ENCODE measurements around the gene PPP2R2B. TPM values are rescaled to one million over a fixed set of nuclear protein-coding genes. Genes with fewer than 3 reads are reported as not detected.

Gene PPP2R2B
- total and polyA plus RNA-seq, 12 donors, result 0.35 to 11.7 (median 4.7) TPM

DNA sequence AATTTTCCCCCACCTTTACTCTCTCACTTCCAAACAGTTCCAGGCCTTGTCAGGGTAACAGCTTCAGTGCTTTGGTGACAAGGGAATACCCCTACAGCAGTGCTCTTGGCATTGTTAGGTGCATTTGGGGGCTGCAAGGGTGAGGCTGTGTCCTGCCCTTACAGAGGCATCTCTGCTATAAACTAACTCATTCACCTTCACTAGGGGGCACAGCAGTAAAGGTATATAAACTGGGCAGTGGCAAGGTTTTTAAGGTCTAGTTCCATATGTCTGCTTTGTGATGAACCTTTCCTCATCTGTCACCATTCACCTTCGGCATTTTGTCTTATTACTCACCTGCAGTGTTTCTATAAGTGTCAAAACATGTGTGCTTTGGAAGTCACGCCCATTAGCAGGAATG lies 283.5 kb downstream of the PPP2R2B start:
- H3K9me3 ChIP-seq (replicated peaks in 1 of 3), result no peaks in the 10 kb centered on the region
- H3K27ac ChIP-seq, result no peak overlapping the region
- intact Hi-C loops (cut with DNase I), result no loop called here
- WGBS, 4 donors, result 78 to 88% (median 82%) methylated on average over 2 of the region's 2 CpGs
- H3K4me3 ChIP-seq, result no peak overlapping the region
- TF ChIP-seq POLR2A (IDR thresholded peaks at IDR 0.05), result no peak
- DNase-seq, result no peak
- H3K4me1 ChIP-seq (replicated peaks in 1 of 2), result no peaks in the 10 kb centered on the region
- no peaks in the 10 kb centered on the region for H3K27me3 ChIP-seq
- no peaks in the 10 kb centered on the region for H3K36me3 ChIP-seq (replicated peaks in 1 of 2)

DNA sequence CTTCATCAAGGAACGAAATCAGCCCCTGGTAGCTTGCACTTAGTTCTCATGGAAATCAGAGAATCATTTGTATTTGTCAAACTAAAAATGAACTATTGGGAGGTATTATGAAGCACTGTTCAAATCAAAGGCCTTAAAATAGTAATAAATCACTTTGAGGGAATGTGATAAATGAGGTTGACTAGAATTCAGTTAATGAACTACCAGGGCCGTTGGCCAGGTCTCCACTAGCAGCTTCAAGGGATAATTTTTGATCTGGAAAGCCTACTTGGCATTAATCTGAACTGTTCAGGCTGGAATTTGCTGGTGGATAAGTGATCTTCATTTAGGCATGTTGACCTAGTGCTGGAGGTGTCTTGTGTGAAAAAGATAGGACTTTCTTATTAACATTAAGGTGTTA lies 286.2 kb downstream of the PPP2R2B start:
- 73 to 96% (median 79%) methylated on average over 2 of the region's 2 CpGs for WGBS, 4 donors
- TF ChIP-seq POLR2A (IDR thresholded peaks at IDR 0.05), result no peak
- TF ChIP-seq, protein P1, sequence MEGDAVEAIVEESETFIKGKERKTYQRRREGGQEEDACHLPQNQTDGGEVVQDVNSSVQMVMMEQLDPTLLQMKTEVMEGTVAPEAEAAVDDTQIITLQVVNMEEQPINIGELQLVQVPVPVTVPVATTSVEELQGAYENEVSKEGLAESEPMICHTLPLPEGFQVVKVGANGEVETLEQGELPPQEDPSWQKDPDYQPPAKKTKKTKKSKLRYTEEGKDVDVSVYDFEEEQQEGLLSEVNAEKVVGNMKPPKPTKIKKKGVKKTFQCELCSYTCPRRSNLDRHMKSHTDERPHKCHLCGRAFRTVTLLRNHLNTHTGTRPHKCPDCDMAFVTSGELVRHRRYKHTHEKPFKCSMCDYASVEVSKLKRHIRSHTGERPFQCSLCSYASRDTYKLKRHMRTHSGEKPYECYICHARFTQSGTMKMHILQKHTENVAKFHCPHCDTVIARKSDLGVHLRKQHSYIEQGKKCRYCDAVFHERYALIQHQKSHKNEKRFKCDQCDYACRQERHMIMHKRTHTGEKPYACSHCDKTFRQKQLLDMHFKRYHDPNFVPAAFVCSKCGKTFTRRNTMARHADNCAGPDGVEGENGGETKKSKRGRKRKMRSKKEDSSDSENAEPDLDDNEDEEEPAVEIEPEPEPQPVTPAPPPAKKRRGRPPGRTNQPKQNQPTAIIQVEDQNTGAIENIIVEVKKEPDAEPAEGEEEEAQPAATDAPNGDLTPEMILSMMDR (IDR thresholded peaks at IDR 0.05), result no peak

DNA sequence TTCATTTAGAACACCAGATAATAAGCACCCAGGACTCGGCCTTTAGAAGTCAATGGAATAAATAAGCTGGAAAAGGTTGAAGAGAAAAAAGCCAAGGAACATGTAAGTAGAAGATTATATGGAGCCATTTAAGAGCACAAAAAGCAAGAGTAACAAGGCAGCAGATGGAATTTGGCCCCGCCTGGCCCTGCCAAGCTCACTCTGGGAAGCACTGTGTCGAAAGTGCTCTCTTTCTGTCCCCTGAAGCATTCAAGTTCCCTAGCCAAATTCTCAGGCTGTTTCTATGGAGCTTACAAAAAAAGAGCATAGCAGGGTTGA lies 289.6 kb downstream of the PPP2R2B start:
- Histone ChIP-seq H3K36me3 (replicated peaks in 1 of 2) (no peaks in the 10 kb centered on the region), H3K27me3 (no peaks in the 10 kb centered on the region), H3K9me3 (replicated peaks in 1 of 3) (no peaks in the 10 kb centered on the region), H3K4me3 (no peak overlapping the region), H3K27ac (no peak overlapping the region), H3K4me1 (replicated peaks in 1 of 2) (no peaks in the 10 kb centered on the region)
- intact Hi-C loops (cut with DNase I), result no loop called here
- TF ChIP-seq POLR2A (IDR thresholded peaks at IDR 0.05), result no peak
- TF ChIP-seq, protein P1 (IDR thresholded peaks at IDR 0.05), result no peak
- WGBS, 4 donors, result 81 to 85% (median 83%) methylated on average over 3 of the region's 3 CpGs
- no peak for DNase-seq

More for the DNA sequence above, 286.2 kb downstream of the PPP2R2B start:
- H3K9me3 ChIP-seq (replicated peaks in 1 of 3), result no peaks in the 10 kb centered on the region
- DNase-seq, result no peak
- no peaks in the 10 kb centered on the region for H3K4me1 ChIP-seq (replicated peaks in 1 of 2)
- no peaks in the 10 kb centered on the region for H3K36me3 ChIP-seq (replicated peaks in 1 of 2)
- no peaks in the 10 kb centered on the region for H3K27me3 ChIP-seq
- H3K27ac ChIP-seq, result no peak overlapping the region
- intact Hi-C loops (cut with DNase I), result no loop called here
- no peak overlapping the region for H3K4me3 ChIP-seq

DNA sequence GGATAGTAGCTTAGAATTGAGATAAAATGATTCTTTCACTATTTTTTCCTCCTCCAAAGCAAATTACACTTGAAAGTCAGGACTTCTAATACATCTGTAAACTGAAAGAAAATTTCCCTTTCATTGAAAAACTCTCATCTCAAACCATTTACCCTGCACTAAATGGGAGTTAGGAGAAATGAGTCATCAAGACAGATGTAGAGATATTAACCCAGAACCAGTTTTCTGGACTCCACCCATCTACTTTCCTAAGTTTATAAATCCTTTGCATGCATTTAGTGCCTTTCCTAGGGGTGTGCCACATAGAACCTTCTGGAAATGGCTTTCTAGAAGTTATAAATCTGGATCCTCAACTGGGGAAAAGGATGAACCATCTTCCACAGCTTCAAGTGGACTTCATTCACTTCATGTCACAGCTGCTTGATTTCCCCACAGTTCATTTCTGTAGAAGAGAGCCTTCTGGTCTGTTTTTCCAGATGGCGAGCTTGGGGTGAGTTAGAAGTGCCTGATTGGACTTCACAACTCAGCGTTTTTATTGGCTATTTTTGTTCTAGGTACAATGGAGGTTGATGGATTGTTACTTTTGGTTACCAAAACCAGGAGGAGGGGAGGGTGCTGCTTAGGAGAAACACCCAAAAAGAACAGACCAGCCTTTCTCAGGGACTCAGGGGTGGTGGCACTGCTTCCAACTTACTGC lies 290.1 kb downstream of the PPP2R2B start:
- Histone ChIP-seq H3K27me3 (no peaks in the 10 kb centered on the region), H3K36me3 (replicated peaks in 1 of 2) (no peaks in the 10 kb centered on the region), H3K27ac (no peak overlapping the region), H3K9me3 (replicated peaks in 1 of 3) (no peaks in the 10 kb centered on the region), H3K4me1 (replicated peaks in 1 of 2) (no peaks in the 10 kb centered on the region), H3K4me3 (no peak overlapping the region)
- DNase-seq, result no peak
- 68 to 78% (median 71%) methylated on average over 2 of the region's 2 CpGs for WGBS, 4 donors
- intact Hi-C loops (cut with DNase I), result no loop called here
- TF ChIP-seq POLR2A (IDR thresholded peaks at IDR 0.05), result no peak
- TF ChIP-seq, protein P1 (IDR thresholded peaks at IDR 0.05), result no peak

DNA sequence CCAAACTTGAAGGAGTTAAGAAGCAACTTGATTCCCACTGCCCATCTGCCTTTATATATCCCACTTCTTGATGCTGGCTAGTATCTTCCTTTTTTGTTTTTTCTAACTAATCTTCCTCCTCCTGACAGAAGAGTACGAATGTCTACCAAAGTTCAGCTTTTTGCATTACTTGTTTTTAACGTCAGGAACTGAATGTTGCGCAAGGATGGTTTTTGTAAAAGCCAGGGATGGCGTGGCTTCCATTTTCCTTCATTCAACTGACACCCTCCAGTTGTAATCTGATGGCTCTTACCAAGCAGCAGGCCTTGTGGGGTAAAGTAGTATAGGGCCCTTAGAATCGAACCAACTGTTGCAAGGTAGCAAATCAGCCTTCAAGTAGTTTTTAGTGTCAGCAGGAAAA lies 291.8 kb downstream of the PPP2R2B start:
- intact Hi-C loops (cut with DNase I), result no loop called here
- WGBS, 4 donors, result 70 to 82% (median 75%) methylated on average over 5 of the region's 5 CpGs
- Histone ChIP-seq H3K9me3 (replicated peaks in 1 of 3) (no peaks in the 10 kb centered on the region), H3K27me3 (no peaks in the 10 kb centered on the region), H3K27ac (no peak overlapping the region), H3K4me3 (no peak overlapping the region), H3K36me3 (replicated peaks in 1 of 2) (no peaks in the 10 kb centered on the region), H3K4me1 (replicated peaks in 1 of 2) (no peaks in the 10 kb centered on the region)
- DNase-seq, result no peak
- no peak for TF ChIP-seq POLR2A (IDR thresholded peaks at IDR 0.05)
- TF ChIP-seq, protein P1 (IDR thresholded peaks at IDR 0.05), result no peak
